ENCODE results near the gene SNAP23. TPM values are rescaled to one million over a fixed set of nuclear protein-coding genes. Genes with fewer than 3 reads are reported as not detected.
A peak's percentile ranks its signal among the peaks of the same experiment; 100 is the strongest.

The SNAP23 gene
- polyA plus RNA-seq, 3 donors: 104 to 198 (median 187) TPM

DNA sequence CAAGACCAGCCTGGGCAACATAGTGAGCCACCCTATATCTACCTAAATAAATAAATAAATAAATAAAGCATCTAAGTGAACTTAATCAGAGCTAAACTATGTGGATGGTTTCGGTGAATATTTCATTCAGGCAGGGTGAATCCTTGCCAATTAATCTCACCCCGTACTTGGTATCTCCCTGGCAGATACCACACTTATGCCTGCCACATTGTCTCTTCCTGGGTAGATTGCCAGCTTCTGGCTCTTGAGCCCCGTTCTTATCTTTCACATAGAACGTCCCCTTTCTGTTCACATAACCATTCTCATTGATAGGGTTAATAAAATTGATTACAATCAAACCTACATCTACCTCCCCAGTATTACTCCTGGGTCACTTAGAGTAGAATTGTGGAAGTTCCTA lies 7.0 kb downstream of the SNAP23 start:
- TF ChIP-seq, protein P1, sequence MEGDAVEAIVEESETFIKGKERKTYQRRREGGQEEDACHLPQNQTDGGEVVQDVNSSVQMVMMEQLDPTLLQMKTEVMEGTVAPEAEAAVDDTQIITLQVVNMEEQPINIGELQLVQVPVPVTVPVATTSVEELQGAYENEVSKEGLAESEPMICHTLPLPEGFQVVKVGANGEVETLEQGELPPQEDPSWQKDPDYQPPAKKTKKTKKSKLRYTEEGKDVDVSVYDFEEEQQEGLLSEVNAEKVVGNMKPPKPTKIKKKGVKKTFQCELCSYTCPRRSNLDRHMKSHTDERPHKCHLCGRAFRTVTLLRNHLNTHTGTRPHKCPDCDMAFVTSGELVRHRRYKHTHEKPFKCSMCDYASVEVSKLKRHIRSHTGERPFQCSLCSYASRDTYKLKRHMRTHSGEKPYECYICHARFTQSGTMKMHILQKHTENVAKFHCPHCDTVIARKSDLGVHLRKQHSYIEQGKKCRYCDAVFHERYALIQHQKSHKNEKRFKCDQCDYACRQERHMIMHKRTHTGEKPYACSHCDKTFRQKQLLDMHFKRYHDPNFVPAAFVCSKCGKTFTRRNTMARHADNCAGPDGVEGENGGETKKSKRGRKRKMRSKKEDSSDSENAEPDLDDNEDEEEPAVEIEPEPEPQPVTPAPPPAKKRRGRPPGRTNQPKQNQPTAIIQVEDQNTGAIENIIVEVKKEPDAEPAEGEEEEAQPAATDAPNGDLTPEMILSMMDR (IDR thresholded peaks at IDR 0.05): no peak
- no peak overlapping the region for H3K4me3 ChIP-seq (replicated peaks in 1 of 3; ENCODE audit: low read depth in 2 of 3, low read length in 3 of 3)
- Mint-ChIP-seq H3K4me1 (peaks cover 53% of the 10 kb centered on the region), H3K27me3 (ENCODE audit: low read depth in 3 of 3) (peaks cover 0 to 1% (median 0%) of the 10 kb centered on the region in 3 donors), H3K27ac (peak overlapping the region; percentile 75 to 91 (median 86)), H3K9me3 (no peaks in the 10 kb centered on the region), H3K36me3 (peaks cover 16 to 35% of the 10 kb centered on the region in 2 donors), H3K4me3 (no peak overlapping the region)
- peaks cover 8 to 24% of the 10 kb centered on the region in 2 donors for H3K36me3 ChIP-seq (replicated peaks in 1 of 2; ENCODE audit: control insufficient read depth in 1 of 2, insufficient read depth in 2 of 2, low read length in 2 of 2)
- no peaks in the 10 kb centered on the region for H3K27me3 ChIP-seq (ENCODE audit: control insufficient read depth in 2 of 2, insufficient read depth in 2 of 2, low read length in 2 of 2)
- H3K4me1 ChIP-seq (ENCODE audit: control insufficient read depth in 1 of 2, insufficient read depth in 2 of 2, low read length in 2 of 2): peaks cover 46 to 60% of the 10 kb centered on the region in 2 donors
- H2AFZ ChIP-seq (ENCODE audit: insufficient read depth, low read depth, low read length, poor library complexity, severe bottlenecking): no peak overlapping the region
- H3K4me2 ChIP-seq (replicated peaks; ENCODE audit: extremely low read depth, low read length, poor library complexity, severe bottlenecking): no peak overlapping the region
- peaks cover 97% of the 10 kb centered on the region for H3K79me2 ChIP-seq (ENCODE audit: insufficient read depth, low read length)
- H4K20me1 ChIP-seq (ENCODE audit: insufficient read depth, low read length): peaks cover 64% of the 10 kb centered on the region
- no CpG with 5 or more reads among the region's 4 CpGs for WGBS (ENCODE audit: insufficient coverage)
- DNase-seq: no peak
- H3K27ac ChIP-seq (ENCODE audit: low read depth in 1 of 2, low read length in 2 of 2): peak overlapping the region; percentile 28 to 80
- peak overlapping the region; percentile 33 for H3K9ac ChIP-seq (ENCODE audit: insufficient read depth, low read length, poor library complexity, severe bottlenecking)
- no peaks in the 10 kb centered on the region for H3K9me3 ChIP-seq (replicated peaks in 1 of 2; ENCODE audit: control insufficient read depth in 1 of 2, insufficient read depth in 1 of 2, low read length in 2 of 2)
- intact Hi-C loops (cut with micrococcal nuclease): no loop called here

GRCh38 chr15:42503825-42504224 lies 8.4 kb downstream of the SNAP23 start:
- peak overlapping the region in 1 of 2 donors; percentile 42 for H3K4me3 Mint-ChIP-seq
- peaks cover 15 to 30% of the 10 kb centered on the region in 2 donors for H3K36me3 ChIP-seq (replicated peaks in 1 of 2; ENCODE audit: control insufficient read depth in 1 of 2, insufficient read depth in 2 of 2, low read length in 2 of 2)
- H3K79me2 ChIP-seq (ENCODE audit: insufficient read depth, low read length): peaks cover 97% of the 10 kb centered on the region
- no peaks in the 10 kb centered on the region for H3K9me3 ChIP-seq (replicated peaks in 1 of 2; ENCODE audit: control insufficient read depth in 1 of 2, insufficient read depth in 1 of 2, low read length in 2 of 2)
- peaks cover 42 to 50% of the 10 kb centered on the region in 2 donors for H3K4me1 ChIP-seq (ENCODE audit: control insufficient read depth in 1 of 2, insufficient read depth in 2 of 2, low read length in 2 of 2)
- H3K4me1 Mint-ChIP-seq: peaks cover 51% of the 10 kb centered on the region
- intact Hi-C loops (cut with micrococcal nuclease): no loop called here
- H3K27ac ChIP-seq (ENCODE audit: low read depth in 1 of 2, low read length in 2 of 2): peak overlapping the region; percentile 63 to 65
- peaks cover 63% of the 10 kb centered on the region for H4K20me1 ChIP-seq (ENCODE audit: insufficient read depth, low read length)
- H3K4me3 ChIP-seq (replicated peaks in 1 of 3; ENCODE audit: low read depth in 2 of 3, low read length in 3 of 3): peak overlapping the region in 1 of 3 experiments; percentile 5
- TF ChIP-seq, protein P1 (IDR thresholded peaks at IDR 0.05): no peak
- H3K4me2 ChIP-seq (replicated peaks; ENCODE audit: extremely low read depth, low read length, poor library complexity, severe bottlenecking): no peak overlapping the region
- H3K27me3 ChIP-seq (ENCODE audit: control insufficient read depth in 2 of 2, insufficient read depth in 2 of 2, low read length in 2 of 2): no peaks in the 10 kb centered on the region
- peak in 2 of 3 donors; percentile 27 to 64 for DNase-seq
- WGBS (ENCODE audit: insufficient coverage): no CpG with 5 or more reads among the region's 1 CpG
- no peak overlapping the region for H3K9ac ChIP-seq (ENCODE audit: insufficient read depth, low read length, poor library complexity, severe bottlenecking)
- no peaks in the 10 kb centered on the region for H3K9me3 Mint-ChIP-seq
- peak overlapping the region; percentile 72 to 91 (median 86) for H3K27ac Mint-ChIP-seq
- H3K36me3 Mint-ChIP-seq: peaks cover 19 to 41% of the 10 kb centered on the region in 2 donors
- no peaks in the 10 kb centered on the region for H3K27me3 Mint-ChIP-seq (ENCODE audit: low read depth in 3 of 3)
- no peak overlapping the region for H2AFZ ChIP-seq (ENCODE audit: insufficient read depth, low read depth, low read length, poor library complexity, severe bottlenecking)

Data from CD14-positive monocyte (primary cell).